NCI-H1105 treated with DMSO at 0.1 percent for 48 hours (cell line): ENCODE measurements around the gene PPP1R26.

Source experiments
- DNase-seq: peaks from one replicate; lab custom pipeline; 2025; lab: John Stamatoyannopoulos, UW

PPP1R26 gene

DNA sequence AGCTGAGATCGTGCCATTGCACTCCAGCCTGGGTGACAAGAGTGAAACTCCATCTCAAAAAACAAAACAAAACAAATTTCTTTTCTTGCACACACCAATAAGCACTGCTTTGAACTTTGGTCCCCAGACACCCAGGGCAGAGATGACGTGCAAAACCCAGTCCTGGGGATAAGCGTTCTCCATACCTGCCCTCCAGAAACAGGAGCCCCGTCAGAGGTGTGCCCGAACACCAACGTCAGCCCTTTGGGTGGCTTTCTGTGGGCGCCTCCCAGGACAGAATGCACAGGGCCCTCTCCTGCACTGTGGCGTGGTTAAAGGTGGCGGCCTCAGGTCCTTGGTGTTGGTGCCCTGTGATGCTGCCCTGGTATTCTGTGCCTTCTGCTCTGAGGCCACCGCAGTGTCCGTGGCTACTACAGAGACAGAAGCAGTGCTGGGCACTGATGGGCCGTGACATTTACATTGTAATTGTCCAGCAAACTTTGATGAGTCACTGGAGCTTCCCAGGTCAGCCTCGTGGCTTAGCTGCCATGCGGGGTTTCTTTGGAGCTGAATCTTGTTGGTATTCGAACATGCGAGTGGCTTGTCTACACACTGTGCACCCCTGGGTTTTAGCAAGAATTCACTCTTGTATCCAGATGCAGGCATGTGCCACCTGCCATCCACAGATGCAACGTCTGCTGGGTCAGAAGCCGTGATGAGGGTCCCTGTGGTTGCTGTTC lies 9.8 kb downstream of the PPP1R26 start:
- DNase-seq = no peak

DNA sequence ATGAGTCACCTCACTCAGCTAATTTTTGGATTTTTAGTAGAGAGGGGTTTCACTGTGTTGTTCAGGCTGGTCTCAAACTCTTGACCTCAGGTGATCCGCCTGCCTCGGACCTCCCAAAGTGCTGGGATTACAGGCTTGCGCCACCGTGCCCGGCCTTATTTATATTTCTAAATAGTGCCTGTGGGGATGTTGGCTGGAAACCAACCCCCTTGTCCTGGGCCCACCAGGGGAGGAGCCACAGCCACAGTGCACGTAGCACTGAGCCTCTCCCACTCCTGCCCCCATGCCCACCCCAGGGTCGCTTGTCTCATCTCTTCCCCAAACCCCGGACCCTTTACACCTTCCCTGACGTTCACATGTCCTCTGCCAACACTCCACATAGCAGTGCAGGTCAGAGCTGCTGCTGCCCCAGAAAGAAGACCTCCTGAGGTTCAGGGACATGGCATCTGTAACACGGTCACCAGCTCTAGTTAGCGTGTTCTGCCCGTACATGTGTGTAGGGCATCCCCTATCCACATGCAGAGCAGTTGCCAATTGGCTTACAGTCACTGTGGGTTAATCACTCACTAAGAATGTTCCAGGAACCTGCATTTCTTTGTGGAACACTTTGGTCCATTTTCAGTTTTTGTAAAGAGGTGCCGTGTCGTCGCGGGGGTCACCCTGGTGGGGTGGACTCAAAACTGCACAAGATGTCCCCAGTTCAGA lies 10.7 kb downstream of the PPP1R26 start:
- no peak for DNase-seq

DNA sequence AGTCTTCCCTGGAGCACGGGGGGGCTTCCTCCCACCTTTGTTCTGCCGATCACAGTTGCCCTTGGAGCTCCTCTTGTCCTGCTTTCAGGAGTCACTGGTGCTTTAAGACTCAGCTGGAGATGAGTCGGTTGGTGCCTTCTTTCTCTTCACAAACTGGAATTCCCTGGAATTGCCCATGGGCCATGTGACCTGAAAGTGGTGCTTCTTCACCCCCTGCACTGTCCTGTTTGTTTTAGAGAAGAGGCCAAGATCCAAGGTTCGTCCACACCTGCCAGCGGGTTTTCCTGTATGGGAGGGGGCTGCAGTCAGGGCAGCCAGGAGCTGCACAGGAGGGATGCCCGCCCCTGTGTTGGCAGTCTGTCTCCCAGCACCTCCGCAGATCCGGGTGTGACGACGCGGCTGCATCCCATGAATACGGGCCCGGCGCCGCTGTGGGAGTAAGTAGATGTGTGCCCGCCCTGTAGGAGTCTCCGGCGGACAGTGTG lies 11.4 kb downstream of the PPP1R26 start:
- DNase-seq = no peak

DNA sequence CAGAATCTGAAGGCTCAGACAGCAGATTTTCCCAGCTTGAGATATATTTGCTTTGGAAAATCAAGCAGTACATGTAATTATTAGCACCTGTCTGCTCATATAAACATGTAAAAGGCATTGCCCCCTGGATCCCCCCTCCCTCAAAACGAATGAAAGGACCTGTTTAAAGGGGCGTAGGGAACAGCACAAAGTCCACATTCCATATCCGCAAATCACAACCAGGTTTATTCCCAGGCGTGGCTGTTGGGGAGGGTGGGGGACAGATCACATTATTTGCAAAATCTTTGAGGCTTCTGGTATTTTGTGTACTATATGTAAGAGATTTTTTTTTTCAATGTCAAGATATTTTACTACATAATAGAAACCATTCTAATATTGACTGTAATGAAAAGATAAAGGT lies 12.2 kb downstream of the PPP1R26 start:
- no peak for DNase-seq

DNA sequence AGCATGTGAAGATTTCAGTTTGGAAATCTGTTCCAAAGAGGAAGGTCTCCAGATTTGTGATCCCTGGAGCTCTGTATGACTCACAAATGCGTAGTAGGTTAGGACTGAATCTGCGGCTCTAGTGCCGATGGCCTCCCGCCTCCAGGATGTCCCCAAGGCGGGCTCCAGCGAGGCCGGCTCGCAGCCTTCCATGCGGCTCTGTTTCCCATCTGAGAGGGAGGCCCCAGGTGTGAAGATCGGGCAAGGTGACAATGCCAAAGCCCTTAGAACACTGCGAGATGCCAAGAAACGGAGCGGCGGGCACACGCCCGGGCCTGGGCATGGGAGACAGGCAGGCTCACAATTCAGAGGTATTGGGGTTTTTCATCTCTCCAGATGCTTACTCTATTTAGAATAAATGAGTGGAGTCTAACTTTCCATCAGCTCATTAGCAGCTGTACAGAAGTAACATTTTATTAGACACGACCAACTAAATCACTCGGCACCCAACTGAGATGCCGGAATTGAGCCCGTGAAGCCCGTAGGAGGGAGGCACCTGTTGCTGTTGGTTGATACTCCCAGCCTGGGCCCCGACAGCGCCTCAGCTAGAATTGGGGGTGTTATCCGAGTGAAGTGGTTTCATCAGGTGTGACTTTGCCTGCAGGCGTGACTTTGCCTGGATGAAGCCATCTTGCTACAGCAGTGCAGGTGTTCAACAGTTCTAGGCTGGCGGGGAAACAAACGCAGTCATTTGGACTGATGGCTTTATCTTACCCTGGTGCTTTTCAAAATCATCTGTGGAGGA lies 13.5 kb downstream of the PPP1R26 start:
- DNase-seq = peak; percentile 36

DNA sequence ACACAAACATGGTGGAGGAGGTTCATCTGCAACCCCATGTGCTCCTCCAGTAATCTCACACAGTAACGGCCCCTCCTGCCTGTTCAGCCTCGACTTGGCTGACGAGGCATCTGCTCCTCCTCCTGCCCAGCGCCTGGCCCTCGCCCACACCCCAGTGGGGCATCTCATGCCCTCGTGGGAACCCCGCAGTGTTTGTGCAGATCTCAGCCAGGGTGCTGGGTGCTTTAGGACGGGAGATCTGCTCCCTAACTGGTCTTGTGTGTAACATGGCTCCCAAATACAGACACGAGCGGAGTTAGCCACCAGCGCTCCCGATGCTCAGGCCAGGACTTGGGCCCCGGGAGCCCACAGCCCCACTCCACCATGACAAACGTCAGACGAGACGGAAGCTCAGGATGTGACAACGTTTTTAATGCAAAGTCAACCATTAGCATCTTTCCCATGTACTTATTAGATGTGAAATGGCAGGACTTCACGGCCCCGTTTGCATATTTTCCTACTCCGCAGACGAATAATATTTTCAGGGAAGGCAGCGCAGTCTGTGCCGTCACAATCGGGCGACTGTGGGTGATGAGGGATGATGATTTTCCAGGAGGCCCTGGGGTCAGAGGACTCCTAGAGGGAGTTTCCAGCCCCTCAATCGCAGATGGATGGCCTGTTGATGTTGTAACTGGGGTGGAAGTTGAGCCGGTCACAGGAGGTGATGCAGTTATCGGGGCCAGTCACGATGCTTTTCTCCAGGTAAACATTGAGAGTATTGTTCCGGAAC lies 15.4 kb downstream of the PPP1R26 start:
- no peak for DNase-seq

DNA sequence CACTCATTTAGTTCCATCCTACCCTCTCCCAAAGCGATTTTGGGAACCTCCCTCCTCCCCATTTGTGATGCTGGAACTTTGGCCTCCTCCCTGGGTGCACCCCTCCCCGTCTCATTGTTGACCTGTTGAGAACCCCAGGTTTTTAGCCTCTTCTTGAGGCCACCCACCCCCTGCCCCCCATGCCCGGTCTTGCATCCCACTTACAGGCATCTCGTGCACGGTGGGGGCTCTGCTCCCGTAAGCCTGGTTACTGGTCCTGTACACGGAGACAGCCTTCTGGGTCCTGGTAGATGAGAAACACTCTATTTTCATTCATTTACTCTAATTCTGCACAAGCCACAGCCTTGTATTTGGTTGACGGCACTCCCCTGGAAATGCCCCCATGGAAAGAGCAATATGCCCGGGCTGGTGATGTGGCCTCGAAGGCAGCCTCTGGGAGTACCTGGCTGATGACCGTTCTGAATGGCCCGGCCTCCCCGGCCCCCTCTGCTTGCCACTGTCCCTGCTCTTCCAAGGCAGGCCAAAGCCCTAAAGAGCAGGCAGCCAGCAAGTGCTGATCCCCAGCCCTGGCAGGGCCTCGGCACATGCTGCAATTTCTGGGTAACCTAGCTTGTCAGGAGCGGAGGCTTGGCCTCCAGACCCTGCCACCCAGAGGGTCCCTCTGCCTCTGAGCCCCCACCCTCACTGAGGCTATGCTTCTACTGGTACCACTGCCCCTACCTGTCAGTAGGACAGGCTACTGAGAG lies 19.0 kb downstream of the PPP1R26 start:
- no peak for DNase-seq

DNA sequence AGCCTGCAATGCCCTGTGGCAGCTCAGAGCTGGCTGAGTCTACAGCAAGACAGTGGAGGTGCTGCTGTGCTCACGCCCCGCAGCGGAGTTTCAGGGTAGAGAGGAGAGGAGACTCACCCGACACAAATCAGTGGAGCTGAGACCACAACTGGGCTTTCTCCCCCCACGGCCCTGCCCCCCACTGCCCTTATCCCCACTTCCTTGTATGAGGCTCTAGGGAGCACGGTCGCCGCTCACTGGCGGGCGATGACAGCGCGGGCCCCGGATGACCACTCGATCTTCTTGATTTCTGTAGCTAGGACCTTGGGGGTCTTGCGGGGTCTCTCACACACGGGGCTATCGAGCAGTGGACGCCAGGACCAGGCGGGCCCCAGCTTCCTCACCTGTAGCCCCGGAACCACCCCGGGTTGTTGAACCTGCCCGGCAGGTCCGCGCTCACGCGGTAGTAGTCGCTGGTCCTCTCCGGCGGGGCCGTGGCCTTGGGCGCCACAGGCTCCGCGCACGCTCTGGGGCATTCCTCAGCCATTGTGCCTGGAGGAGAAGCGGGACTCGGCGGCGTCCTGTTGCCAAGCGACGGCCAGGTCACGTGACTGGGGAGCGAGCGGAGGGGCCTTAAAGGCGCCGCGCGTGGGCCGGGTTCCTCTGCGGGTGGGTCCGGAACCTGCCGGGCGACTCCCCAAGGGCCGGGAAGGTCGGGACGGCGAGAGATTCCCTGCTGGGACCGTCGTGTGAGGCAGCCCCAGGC lies 19.9 kb downstream of the PPP1R26 start:
- DNase-seq = peak; percentile 80

DNA sequence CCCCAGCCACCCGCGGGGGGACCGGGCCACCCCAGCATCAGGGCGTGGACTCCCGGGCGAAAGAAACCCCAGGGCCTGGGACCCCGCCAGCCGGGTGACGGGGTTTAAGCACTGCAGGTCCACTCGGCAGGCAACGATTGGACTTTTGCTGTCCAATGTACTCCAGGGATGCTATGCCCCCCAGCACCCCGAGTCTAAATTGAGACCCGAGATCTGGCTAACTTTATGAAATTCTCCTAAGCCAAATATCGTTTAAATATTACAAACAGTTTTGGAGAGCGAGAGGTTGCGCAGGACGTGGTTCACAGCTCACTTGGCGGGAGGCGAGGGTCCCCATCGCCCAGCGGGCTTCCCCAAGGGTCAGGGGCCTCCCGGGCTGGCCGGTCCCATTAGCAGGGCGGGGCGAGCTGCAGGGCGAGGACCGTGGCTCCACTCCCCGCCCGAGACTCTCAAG lies 20.5 kb downstream of the PPP1R26 start:
- peak; percentile 40 for DNase-seq

DNA sequence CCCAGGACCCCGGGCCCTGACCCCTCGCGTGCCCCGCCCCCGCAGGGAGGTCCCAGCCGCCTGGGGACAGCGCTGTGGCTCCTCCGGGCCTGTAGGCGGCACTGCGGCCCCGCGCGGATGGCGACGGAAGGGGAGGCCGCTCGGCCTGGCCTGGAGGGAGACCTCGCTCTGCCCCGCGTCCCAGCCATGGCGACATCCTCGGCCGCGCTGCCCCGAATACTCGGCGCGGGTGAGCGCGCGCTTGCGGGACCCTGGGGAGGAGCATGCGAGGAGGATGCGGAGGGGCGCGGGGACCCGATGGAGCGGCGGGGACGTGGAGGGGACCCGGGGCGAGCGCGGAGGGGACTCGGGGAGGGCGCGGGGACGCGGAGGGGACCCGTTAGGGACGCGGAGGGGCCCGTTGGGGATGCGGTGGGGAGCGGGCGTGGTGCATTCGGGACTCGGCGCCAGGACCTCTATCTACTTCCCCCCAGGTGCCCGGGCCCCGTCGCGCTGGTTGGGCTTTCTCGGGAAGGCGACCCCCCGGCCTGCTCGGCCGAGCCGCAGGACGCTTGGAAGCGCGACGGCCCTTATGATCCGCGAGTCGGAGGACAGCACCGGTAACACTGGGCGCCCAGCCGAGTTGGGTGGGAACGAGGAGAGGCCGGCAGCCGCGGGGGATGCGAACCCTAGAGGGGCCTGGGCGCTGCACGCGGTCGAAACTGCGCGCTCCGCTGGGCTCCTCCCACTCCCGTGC lies 21.1 kb downstream of the PPP1R26 start, which contains the start of gene MRPS2:
MRPS2 (plus strand) TSS at position 158 of the 736 bp plus-strand sequence; CDS start at position 187, 29 bp downstream.
- DNase-seq = peak; percentile 71

DNA sequence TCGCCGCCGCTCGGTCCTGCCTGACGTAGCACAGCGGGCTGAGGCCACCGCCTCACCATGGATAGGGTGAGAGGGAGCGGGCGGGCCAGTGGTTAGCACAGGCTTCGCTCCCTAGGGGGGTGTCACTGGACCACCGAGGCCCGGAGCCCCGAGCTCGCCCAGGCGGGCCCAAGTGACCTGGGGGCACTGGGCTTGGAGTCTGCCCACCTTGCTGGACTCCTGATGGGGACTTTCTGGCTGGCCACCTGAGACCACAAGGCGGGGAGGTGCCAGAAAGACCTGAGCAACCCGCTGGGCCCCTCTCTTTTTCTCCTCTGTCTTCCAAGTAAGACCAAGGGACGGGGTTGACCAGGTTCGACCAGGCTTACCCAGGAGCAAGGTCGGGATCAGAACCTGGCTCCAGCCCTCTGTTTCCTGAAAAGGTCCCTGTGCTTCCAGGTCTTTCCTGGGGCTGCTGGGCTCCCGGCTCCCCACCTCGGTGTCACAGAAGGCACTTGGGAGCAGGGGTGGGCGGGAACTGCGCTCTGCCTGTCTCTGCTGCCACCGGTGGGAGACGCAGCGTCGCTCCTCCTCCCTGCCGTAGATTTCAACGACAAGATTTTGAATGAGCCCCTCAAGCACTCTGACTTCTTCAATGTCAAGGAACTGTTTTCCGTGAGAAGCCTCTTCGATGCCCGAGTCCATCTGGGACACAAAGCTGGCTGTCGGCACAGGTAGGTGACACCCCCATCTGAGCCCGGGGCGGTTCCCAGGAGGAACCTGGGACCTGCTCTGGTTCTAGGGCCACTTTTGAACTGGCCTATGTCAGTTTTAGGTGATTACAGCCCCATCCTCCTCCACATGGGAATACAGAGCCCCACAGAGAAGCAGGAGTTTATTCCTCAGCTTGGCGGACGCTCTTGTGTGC lies 21.9 kb downstream of the PPP1R26 start:
- DNase-seq = no peak

DNA sequence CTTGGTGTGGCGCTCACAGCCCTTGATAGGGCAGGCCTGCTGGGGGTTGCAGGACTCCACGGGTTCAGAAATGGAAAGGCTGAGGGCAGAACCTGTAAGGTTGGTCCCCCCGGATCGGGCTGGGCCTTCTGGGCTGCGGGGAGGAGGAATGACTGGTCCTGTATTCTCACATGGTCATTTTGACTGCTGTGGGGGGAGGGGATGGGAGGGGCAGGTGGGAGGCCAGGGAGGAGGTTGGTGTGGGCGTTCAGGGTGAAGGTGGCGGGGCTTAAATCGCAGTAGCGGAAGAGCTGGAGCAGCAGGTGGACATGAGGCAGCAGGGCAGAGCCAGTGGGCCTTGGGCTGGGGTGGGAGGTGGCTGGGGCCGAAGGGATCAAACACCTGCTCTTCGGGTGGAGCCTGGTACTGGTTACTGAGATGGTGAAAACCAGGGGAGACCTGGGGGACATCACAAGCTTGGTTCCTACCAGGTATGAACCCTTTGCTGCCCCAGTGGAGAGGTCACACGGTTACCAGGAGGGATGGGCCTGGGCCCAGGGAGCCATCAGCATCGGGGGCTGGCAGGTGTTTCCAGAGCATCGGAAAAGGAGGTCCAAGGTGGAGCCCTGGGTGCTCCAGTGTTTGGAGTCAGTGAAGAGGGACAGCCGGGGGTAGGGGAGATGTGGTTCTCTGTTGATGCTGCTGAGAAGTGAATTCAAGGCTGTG lies 22.7 kb downstream of the PPP1R26 start:
- DNase-seq = no peak

DNA sequence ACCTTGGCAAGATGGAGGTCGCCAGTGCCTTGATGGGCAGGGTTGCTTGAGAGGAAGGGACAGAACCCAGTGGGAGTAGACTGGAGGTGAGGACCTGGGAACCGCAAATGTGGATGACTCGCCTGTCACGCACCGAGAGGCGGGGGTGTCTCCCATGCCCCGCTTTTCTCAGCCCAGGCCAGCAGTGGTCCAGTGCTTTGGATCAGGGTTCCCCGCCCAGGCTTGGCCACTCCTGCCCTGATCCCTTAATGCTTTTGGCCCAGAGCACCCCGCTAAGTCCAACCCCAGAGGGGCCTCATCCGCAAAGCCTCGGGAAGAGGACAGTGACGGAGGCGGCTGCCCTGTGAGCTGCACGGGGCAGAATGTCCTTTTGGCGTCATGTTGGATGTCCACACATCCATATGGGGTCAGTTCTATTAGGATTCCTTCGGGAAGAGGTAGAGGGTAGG lies 23.3 kb downstream of the PPP1R26 start:
- DNase-seq = no peak

DNA sequence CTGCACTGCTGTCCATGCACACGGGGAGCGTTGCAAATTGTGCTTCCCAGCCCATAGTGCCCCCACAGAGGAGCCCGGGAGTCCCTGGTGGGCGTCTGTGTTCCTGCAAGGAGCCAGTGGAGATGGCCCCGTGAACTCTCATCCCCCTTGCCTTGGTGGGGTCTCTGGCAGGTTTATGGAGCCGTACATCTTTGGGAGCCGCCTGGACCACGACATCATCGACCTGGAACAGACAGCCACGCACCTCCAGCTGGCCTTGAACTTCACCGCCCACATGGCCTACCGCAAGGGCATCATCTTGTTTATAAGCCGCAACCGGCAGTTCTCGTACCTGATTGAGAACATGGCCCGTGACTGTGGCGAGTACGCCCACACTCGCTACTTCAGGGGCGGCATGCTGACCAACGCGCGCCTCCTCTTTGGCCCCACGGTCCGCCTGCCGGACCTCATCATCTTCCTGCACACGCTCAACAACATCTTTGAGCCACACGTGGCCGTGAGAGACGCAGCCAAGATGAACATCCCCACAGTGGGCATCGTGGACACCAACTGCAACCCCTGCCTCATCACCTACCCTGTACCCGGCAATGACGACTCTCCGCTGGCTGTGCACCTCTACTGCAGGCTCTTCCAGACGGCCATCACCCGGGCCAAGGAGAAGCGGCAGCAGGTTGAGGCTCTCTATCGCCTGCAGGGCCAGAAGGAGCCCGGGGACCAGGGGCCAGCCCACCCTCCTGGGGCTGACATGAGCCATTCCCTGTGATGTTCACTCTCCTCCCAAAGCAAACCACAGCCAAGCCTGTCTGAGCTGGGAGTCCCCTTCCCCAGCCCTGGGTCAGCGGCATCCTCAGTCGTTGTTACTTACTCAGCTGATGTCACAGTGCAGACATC lies 24.0 kb downstream of the PPP1R26 start:
- no peak for DNase-seq

DNA sequence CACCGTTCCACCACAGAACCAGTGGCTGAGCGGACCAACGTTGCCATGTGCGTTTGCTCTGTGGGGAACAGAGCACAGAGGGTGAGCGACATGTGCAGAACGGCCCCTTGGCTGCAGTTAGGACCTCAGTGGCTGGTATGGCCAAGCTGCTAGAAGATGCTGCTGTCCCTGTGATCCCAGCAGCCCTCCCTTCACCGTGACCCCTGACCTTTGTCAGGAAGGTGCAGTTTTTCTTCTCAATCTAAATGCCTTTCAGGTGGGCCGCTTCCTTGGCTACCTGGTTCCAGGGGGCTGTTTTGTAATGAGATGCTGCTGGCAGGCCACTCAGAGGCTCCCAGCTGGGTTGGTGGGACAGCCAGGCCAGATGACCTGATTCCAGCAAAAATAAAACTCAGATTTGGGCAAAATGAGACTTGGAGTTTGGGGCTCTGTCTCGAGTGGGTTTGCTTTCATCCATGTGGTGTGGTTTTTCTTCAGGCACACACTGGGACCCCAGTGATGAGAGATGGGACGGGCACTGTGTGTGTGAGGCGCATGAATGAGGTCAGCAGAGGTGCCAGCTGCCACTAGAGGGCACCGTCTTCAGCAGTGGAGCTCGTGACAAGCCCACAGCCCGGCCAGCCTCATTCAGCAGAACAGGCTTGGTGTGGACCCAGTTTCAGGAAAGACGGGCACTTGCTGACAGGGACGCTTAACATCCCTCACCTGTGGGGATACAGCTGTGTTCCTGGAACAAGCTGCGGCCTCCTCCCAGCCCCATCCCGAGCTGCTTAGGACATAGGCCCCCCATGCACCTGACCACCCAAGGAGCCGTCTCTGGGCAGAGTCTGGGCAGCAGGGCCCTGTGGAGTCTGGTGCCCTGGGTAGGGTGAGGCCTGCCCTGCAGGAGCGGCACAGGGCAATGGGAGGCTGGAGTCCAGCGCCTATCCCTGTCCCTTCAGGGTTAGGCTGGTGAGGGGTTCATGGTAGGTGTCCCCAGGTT lies 25.0 kb downstream of the PPP1R26 start:
- DNase-seq = peak; percentile 10
